ENCODE results near the gene CTNNA2.

GRCh38 chr2:79721061-79721460 lies 208.2 kb downstream of the CTNNA2 start:
- TF ChIP-seq, protein P1, sequence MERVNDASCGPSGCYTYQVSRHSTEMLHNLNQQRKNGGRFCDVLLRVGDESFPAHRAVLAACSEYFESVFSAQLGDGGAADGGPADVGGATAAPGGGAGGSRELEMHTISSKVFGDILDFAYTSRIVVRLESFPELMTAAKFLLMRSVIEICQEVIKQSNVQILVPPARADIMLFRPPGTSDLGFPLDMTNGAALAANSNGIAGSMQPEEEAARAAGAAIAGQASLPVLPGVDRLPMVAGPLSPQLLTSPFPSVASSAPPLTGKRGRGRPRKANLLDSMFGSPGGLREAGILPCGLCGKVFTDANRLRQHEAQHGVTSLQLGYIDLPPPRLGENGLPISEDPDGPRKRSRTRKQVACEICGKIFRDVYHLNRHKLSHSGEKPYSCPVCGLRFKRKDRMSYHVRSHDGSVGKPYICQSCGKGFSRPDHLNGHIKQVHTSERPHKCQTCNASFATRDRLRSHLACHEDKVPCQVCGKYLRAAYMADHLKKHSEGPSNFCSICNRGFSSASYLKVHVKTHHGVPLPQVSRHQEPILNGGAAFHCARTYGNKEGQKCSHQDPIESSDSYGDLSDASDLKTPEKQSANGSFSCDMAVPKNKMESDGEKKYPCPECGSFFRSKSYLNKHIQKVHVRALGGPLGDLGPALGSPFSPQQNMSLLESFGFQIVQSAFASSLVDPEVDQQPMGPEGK (CRISPR knock-in tag; IDR thresholded peaks at IDR 0.05; ENCODE audit: borderline replicate concordance): no peak
- TF ChIP-seq ISL1 (CRISPR knock-in tag; IDR thresholded peaks at IDR 0.05): no peak
- TF ChIP-seq ZC3H10 (CRISPR knock-in tag; IDR thresholded peaks at IDR 0.05): no peak
- no peak for TF ChIP-seq SNAI2 (CRISPR knock-in tag; IDR thresholded peaks at IDR 0.05)
- no peak for TF ChIP-seq ZFP3 (CRISPR knock-in tag; IDR thresholded peaks at IDR 0.05)
- no peak for TF ChIP-seq RARB (CRISPR knock-in tag; IDR thresholded peaks at IDR 0.05)
- TF ChIP-seq OSR1 (CRISPR knock-in tag; IDR thresholded peaks at IDR 0.05): no peak
- TF ChIP-seq GLIS3 (CRISPR knock-in tag; IDR thresholded peaks at IDR 0.05): no peak
- TF ChIP-seq BACH2 (CRISPR knock-in tag; IDR thresholded peaks at IDR 0.05; ENCODE audit: borderline replicate concordance): no peak
- no peak for TF ChIP-seq ZNF565 (CRISPR knock-in tag; conservative IDR thresholded peaks at IDR 0.05; ENCODE audit: low read depth)
- TF ChIP-seq CSDC2 (CRISPR knock-in tag; IDR thresholded peaks at IDR 0.05): no peak
